WTC11 (cell line): Measurements from ENCODE around the gene TANGO6.

Experiments used
- CBFB ChIP-seq: sonication (generic); formaldehyde crosslinking; IDR thresholded peaks from 2 replicates; pipeline ENCODE4 v1.8.1; 2022; ENCODE audit warnings: mild to moderate bottlenecking, low read depth, missing genetic modification reagents
- CTCF ChIP-seq: fragments of 200-600 bp; IDR thresholded peaks from 2 replicates; pipeline ENCODE4 v1.8.0; 2022; ENCODE audit warnings: antibody characterized with exemption
- TF ChIP-seq, protein P1 (sequence below): sonication (generic); formaldehyde crosslinking; IDR thresholded peaks from 2 replicates; pipeline ENCODE4 v1.8.1; 2022; ENCODE audit warnings: low read depth, mild to moderate bottlenecking, moderate library complexity, missing genetic modification reagents, borderline replicate concordance
- TF ChIP-seq, protein P2 (sequence below): sonication (generic); formaldehyde crosslinking; IDR thresholded peaks from 2 replicates; pipeline ENCODE4 v1.8.1; 2023; ENCODE audit warnings: mild to moderate bottlenecking, missing genetic modification reagents

DNA sequence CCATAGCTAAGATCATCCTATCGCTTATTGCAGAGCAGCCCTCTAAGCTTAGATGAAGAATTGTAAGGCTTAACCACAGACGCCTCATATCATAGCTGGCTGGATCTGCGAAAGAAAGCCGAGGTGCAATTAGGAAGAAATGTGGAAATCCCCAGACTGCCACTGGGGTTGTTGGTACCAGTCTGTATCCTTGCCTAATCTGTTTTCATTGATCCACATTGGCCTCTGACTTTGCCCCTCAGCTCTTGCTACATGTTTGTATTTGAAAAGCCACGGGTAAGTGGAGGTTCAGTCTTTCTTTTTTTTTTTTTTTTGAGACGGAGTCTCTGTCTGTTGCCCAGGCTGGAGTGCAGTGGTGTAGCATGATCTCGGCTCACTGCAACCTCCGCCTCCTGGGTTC is 48.9 kb downstream of the TANGO6 start:
- TF ChIP-seq CTCF (no peak), CBFB (no peak)
- TF ChIP-seq, protein P1, sequence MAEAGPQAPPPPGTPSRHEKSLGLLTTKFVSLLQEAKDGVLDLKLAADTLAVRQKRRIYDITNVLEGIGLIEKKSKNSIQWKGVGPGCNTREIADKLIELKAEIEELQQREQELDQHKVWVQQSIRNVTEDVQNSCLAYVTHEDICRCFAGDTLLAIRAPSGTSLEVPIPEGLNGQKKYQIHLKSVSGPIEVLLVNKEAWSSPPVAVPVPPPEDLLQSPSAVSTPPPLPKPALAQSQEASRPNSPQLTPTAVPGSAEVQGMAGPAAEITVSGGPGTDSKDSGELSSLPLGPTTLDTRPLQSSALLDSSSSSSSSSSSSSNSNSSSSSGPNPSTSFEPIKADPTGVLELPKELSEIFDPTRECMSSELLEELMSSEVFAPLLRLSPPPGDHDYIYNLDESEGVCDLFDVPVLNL (CRISPR knock-in tag): no peak
- TF ChIP-seq, protein P2, sequence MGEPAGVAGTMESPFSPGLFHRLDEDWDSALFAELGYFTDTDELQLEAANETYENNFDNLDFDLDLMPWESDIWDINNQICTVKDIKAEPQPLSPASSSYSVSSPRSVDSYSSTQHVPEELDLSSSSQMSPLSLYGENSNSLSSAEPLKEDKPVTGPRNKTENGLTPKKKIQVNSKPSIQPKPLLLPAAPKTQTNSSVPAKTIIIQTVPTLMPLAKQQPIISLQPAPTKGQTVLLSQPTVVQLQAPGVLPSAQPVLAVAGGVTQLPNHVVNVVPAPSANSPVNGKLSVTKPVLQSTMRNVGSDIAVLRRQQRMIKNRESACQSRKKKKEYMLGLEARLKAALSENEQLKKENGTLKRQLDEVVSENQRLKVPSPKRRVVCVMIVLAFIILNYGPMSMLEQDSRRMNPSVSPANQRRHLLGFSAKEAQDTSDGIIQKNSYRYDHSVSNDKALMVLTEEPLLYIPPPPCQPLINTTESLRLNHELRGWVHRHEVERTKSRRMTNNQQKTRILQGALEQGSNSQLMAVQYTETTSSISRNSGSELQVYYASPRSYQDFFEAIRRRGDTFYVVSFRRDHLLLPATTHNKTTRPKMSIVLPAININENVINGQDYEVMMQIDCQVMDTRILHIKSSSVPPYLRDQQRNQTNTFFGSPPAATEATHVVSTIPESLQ (CRISPR knock-in tag): no peak
